ENCODE data around the gene GABRB2.
"Not testable (repeated sequence)": the region's sequence is repeated elsewhere in the genome, so short reads cannot be mapped to it uniquely, and the experiment has no call there.

GABRB2 gene

DNA sequence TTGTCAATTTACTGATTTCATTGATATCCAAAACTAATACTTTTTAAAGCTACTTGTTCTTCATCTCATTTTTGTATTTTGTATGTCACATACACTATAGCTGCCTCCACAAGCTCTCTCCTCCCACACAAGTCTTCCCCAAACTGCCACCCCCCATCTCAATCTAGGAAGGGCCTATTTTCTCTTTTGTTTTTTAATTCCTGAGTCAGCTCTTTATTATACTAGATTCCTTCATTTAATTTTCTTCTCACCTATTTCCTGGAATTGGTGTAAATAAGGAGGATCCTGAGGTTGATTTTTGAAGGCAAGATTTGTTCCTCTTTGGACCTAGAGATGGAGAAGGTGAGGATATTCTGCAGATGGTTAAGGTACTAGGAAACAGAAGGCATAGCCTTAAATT lies 277.4 kb downstream of the GABRB2 start:
- Histone ChIP-seq H3K4me3 (ENCODE audit: insufficient read depth, low read depth, low read length, poor library complexity, severe bottlenecking) (no peak overlapping the region), H3K36me3 (ENCODE audit: control insufficient read depth, insufficient read depth, low read length) (no peaks in the 10 kb centered on the region), H3K4me1 (ENCODE audit: control insufficient read depth, insufficient read depth, low read length, poor library complexity, severe bottlenecking) (no peaks in the 10 kb centered on the region), H3K9me3 (ENCODE audit: control insufficient read depth, low read length) (no peaks in the 10 kb centered on the region), H3K27ac (ENCODE audit: insufficient read depth, low read length, poor library complexity, severe bottlenecking) (no peak overlapping the region), H3K27me3 (replicated peaks; ENCODE audit: control insufficient read depth, insufficient read depth, low read length, poor library complexity, severe bottlenecking) (no peaks in the 10 kb centered on the region)
- no peak for DNase-seq

DNA sequence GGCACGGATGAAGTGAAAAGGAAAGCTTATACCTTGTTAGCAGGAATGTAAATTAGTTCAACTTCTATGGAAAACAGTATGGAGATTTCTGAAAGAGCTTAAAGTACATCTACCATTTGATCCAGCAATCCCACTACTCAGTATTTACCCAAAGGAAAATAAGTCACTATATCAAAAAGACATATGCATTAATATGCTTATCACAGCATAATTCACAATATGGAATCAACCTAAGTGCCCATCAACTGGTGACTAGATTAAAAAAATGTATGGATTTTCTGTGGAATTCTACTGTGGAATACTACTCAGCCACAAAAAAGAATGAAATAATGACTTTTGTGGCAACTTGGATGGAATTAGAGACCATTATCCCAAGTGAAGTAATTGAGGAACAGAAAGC lies 279.6 kb downstream of the GABRB2 start:
- Histone ChIP-seq H3K27me3 (replicated peaks; ENCODE audit: control insufficient read depth, insufficient read depth, low read length, poor library complexity, severe bottlenecking) (no peaks in the 10 kb centered on the region), H3K36me3 (ENCODE audit: control insufficient read depth, insufficient read depth, low read length) (no peaks in the 10 kb centered on the region), H3K27ac (ENCODE audit: insufficient read depth, low read length, poor library complexity, severe bottlenecking) (no peak overlapping the region), H3K4me3 (ENCODE audit: insufficient read depth, low read depth, low read length, poor library complexity, severe bottlenecking) (no peak overlapping the region), H3K4me1 (ENCODE audit: control insufficient read depth, insufficient read depth, low read length, poor library complexity, severe bottlenecking) (no peaks in the 10 kb centered on the region), H3K9me3 (ENCODE audit: control insufficient read depth, low read length) (no peaks in the 10 kb centered on the region)
- DNase-seq, result no peak

DNA sequence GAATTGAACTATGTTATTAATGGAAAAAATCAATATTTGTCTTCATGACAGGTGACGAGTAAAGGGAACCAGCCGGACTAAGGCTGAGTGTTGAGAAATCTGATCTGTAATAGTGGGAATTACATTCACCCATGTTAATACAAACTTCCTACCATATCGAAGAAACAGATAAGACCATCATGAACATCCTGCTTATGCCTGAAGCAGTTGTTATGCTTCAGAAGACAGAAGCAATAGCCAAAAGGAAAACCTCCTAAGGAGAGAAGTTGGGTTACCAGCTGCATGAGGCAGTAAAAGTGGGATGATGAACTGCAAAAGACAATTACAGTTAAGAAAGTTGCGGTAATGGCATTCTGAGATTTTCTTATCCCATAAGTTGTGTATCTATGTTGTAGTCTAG lies 281.5 kb downstream of the GABRB2 start:
- H3K27ac ChIP-seq (ENCODE audit: insufficient read depth, low read length, poor library complexity, severe bottlenecking), result no peak overlapping the region
- no peaks in the 10 kb centered on the region for H3K27me3 ChIP-seq (replicated peaks; ENCODE audit: control insufficient read depth, insufficient read depth, low read length, poor library complexity, severe bottlenecking)
- no peaks in the 10 kb centered on the region for H3K9me3 ChIP-seq (ENCODE audit: control insufficient read depth, low read length)
- DNase-seq, result no peak
- no peak overlapping the region for H3K4me3 ChIP-seq (ENCODE audit: insufficient read depth, low read depth, low read length, poor library complexity, severe bottlenecking)
- H3K36me3 ChIP-seq (ENCODE audit: control insufficient read depth, insufficient read depth, low read length), result no peaks in the 10 kb centered on the region
- H3K4me1 ChIP-seq (ENCODE audit: control insufficient read depth, insufficient read depth, low read length, poor library complexity, severe bottlenecking), result no peaks in the 10 kb centered on the region

DNA sequence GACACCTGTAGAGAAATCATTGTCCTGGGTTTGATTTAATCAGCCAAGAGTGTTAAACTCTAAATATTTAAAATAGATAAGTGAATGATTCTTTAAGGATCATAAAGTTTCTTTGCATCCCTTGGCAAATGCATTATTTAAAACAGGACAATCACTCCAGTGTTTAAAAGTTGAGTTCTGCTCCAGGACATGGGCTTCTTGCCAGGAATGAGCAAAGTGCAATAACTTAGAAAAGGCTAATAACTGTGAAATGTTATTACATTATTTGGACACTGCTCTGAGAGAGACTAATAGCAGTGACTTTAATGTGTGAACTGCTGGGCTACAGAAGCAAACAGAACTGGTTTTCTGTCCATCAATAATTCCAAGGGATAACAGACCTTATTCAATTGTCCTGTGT lies 283.3 kb downstream of the GABRB2 start:
- no peak overlapping the region for H3K27ac ChIP-seq (ENCODE audit: insufficient read depth, low read length, poor library complexity, severe bottlenecking)
- no peaks in the 10 kb centered on the region for H3K9me3 ChIP-seq (ENCODE audit: control insufficient read depth, low read length)
- H3K36me3 ChIP-seq (ENCODE audit: control insufficient read depth, insufficient read depth, low read length), result no peaks in the 10 kb centered on the region
- DNase-seq, result no peak
- H3K27me3 ChIP-seq (replicated peaks; ENCODE audit: control insufficient read depth, insufficient read depth, low read length, poor library complexity, severe bottlenecking), result no peaks in the 10 kb centered on the region
- H3K4me1 ChIP-seq (ENCODE audit: control insufficient read depth, insufficient read depth, low read length, poor library complexity, severe bottlenecking), result no peaks in the 10 kb centered on the region
- H3K4me3 ChIP-seq (ENCODE audit: insufficient read depth, low read depth, low read length, poor library complexity, severe bottlenecking), result no peak overlapping the region

DNA sequence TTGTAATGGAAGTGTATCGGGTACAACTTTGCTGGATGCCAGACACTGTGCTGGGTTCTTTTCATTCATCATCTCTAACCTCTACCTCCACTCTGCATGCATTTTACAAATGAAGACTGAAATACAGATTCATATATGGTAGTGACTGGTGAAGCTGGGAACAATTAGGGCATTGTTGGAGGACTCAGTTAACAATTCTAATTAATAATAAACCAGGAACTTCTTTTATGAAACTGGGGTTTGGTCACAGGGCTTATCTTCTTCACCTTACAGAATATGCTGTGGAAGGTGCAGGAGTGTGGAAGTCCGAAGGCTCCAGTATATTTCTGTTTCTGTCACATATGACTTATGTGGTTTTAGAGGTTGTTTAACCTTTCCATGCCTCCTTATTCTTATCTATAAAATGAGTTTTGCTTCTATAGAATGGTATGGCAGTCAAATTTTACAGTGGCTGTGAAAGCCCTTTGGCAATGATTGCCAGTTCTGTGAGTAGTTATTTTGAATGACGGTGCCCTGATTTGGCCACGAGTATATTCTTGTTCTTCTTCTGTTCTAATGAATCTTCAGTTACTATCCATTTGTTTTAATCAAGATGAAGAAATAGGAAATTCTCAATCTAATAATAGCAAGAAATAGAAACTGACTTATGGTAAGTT lies 284.7 kb downstream of the GABRB2 start:
- Histone ChIP-seq H3K4me1 (ENCODE audit: control insufficient read depth, insufficient read depth, low read length, poor library complexity, severe bottlenecking) (no peaks in the 10 kb centered on the region), H3K9me3 (ENCODE audit: control insufficient read depth, low read length) (no peaks in the 10 kb centered on the region), H3K36me3 (ENCODE audit: control insufficient read depth, insufficient read depth, low read length) (no peaks in the 10 kb centered on the region), H3K27ac (ENCODE audit: insufficient read depth, low read length, poor library complexity, severe bottlenecking) (no peak overlapping the region), H3K4me3 (ENCODE audit: insufficient read depth, low read depth, low read length, poor library complexity, severe bottlenecking) (no peak overlapping the region), H3K27me3 (replicated peaks; ENCODE audit: control insufficient read depth, insufficient read depth, low read length, poor library complexity, severe bottlenecking) (no peaks in the 10 kb centered on the region)
- no peak for DNase-seq

DNA sequence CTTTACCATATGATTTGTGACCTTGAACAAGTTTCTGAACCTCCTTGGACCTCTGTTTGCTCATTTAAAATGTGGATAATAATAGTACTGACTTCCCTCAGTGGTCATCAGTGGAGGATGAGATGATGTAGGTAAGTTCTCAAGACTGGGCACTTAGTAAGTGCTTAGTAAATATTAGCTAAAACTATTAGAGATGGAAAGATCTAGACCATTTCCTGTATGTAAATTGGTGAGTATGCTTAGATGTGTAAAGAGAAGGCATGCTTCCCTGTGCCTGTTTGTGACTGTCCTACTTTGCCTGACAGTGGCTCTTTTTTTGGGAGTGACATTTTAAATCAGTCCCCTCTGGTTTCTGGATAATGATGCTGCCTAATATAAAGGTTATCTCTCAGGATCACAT lies 288.1 kb downstream of the GABRB2 start:
- no peak for DNase-seq
- no peak overlapping the region for H3K27ac ChIP-seq (ENCODE audit: insufficient read depth, low read length, poor library complexity, severe bottlenecking)
- no peaks in the 10 kb centered on the region for H3K4me1 ChIP-seq (ENCODE audit: control insufficient read depth, insufficient read depth, low read length, poor library complexity, severe bottlenecking)
- no peaks in the 10 kb centered on the region for H3K36me3 ChIP-seq (ENCODE audit: control insufficient read depth, insufficient read depth, low read length)
- no peaks in the 10 kb centered on the region for H3K27me3 ChIP-seq (replicated peaks; ENCODE audit: control insufficient read depth, insufficient read depth, low read length, poor library complexity, severe bottlenecking)
- no peaks in the 10 kb centered on the region for H3K9me3 ChIP-seq (ENCODE audit: control insufficient read depth, low read length)
- H3K4me3 ChIP-seq (ENCODE audit: insufficient read depth, low read depth, low read length, poor library complexity, severe bottlenecking), result no peak overlapping the region

DNA sequence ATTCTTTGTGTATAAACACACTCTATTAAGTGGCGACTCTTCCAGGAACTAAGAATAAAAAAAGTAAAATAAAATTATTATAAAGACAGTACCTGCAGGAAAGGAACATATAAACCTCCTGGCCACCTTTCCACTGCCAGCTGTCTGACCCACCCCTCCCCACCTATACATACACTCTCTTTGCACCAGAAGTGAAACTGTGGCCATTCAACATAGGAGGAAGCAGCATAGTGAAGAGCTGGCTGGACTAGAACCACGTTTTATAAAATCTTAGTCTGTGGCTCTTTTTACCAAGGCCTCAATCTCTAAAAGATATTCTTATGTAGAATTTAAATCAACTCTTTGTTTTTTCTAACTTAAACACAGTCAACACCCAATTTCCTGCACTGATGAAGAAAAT lies 289.6 kb downstream of the GABRB2 start:
- H3K27ac ChIP-seq (ENCODE audit: insufficient read depth, low read length, poor library complexity, severe bottlenecking), result no peak overlapping the region
- DNase-seq, result no peak
- H3K4me3 ChIP-seq (ENCODE audit: insufficient read depth, low read depth, low read length, poor library complexity, severe bottlenecking), result no peak overlapping the region
- H3K36me3 ChIP-seq (ENCODE audit: control insufficient read depth, insufficient read depth, low read length), result no peaks in the 10 kb centered on the region
- no peaks in the 10 kb centered on the region for H3K4me1 ChIP-seq (ENCODE audit: control insufficient read depth, insufficient read depth, low read length, poor library complexity, severe bottlenecking)
- H3K27me3 ChIP-seq (replicated peaks; ENCODE audit: control insufficient read depth, insufficient read depth, low read length, poor library complexity, severe bottlenecking), result no peaks in the 10 kb centered on the region
- H3K9me3 ChIP-seq (ENCODE audit: control insufficient read depth, low read length), result no peaks in the 10 kb centered on the region

DNA sequence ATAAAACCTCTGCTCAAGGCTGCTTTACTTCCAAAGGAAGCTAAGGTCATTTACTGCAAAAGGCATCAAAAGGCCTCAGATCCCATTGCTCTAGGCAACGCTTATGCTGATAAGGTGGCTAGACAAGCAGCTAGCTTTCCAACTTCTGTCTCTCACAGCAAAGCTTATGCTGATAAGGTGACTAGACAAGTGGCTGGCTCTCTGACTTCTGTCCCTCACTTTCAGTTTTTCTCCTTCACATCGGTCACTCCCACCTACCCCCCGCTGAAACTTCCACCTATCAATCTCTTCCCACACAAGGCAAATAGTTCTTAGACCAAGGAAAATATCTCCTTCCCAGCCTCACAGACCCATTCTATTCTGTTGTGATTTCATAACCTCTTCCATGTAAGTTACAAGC lies 293.6 kb downstream of the GABRB2 start:
- DNase-seq; H3K27me3 ChIP-seq (replicated peaks; ENCODE audit: control insufficient read depth, insufficient read depth, low read length, poor library complexity, severe bottlenecking); H3K4me3 ChIP-seq (ENCODE audit: insufficient read depth, low read depth, low read length, poor library complexity, severe bottlenecking); H3K4me1 ChIP-seq (ENCODE audit: control insufficient read depth, insufficient read depth, low read length, poor library complexity, severe bottlenecking); H3K36me3 ChIP-seq (ENCODE audit: control insufficient read depth, insufficient read depth, low read length); H3K27ac ChIP-seq (ENCODE audit: insufficient read depth, low read length, poor library complexity, severe bottlenecking); H3K9me3 ChIP-seq (ENCODE audit: control insufficient read depth, low read length): not testable (repeated sequence)

DNA sequence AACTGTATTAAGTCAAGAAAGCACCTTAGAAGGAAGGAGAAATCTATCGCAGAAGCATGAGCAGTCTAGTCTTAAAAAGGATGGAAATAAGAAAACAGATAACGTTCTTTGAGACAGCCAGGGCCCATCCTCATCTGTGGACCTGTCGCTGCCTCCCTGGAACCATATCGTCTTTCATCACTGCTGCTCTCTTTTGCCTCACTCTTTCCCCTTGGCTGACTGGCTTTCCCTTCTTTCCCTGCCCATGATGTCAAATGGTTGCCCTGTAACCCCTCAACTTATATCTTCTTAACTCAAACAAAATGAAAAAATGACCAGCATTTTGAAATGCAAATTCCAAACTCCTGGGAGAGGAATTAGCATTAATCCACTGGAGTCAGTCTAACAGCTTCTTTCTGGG lies 299.8 kb downstream of the GABRB2 start:
- no peaks in the 10 kb centered on the region for H3K36me3 ChIP-seq (ENCODE audit: control insufficient read depth, insufficient read depth, low read length)
- H3K9me3 ChIP-seq (ENCODE audit: control insufficient read depth, low read length), result no peaks in the 10 kb centered on the region
- no peak overlapping the region for H3K27ac ChIP-seq (ENCODE audit: insufficient read depth, low read length, poor library complexity, severe bottlenecking)
- no peak overlapping the region for H3K4me3 ChIP-seq (ENCODE audit: insufficient read depth, low read depth, low read length, poor library complexity, severe bottlenecking)
- no peaks in the 10 kb centered on the region for H3K4me1 ChIP-seq (ENCODE audit: control insufficient read depth, insufficient read depth, low read length, poor library complexity, severe bottlenecking)
- no peak for DNase-seq
- H3K27me3 ChIP-seq (replicated peaks; ENCODE audit: control insufficient read depth, insufficient read depth, low read length, poor library complexity, severe bottlenecking), result no peaks in the 10 kb centered on the region

DNA sequence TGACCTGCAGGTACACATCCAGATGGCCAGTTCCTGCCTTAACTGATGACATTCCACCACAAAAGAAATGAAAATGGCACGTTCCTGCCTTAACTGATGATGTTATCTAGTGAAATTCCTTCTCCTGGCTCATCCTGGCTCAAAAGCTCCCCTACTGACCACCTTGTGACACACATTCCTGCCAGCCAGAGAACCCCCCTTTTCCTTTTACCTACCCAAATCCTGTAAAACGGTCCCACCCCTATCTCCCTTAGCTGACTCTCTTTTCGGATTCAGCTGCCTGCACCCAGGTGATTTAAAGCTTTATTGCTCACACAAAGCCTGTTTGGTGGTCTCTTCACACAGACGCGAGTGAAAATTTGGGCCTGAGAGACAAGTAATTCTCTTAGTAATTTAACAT lies 300.7 kb downstream of the GABRB2 start:
- H3K36me3 ChIP-seq (ENCODE audit: control insufficient read depth, insufficient read depth, low read length); H3K4me1 ChIP-seq (ENCODE audit: control insufficient read depth, insufficient read depth, low read length, poor library complexity, severe bottlenecking); H3K27me3 ChIP-seq (replicated peaks; ENCODE audit: control insufficient read depth, insufficient read depth, low read length, poor library complexity, severe bottlenecking); H3K27ac ChIP-seq (ENCODE audit: insufficient read depth, low read length, poor library complexity, severe bottlenecking); DNase-seq; H3K4me3 ChIP-seq (ENCODE audit: insufficient read depth, low read depth, low read length, poor library complexity, severe bottlenecking); H3K9me3 ChIP-seq (ENCODE audit: control insufficient read depth, low read length): not testable (repeated sequence)

Data from effector memory CD4-positive, alpha-beta T cell (primary cell).